Smooth muscle cell (in vitro differentiated cells): ENCODE data around the gene P2RY13. TPM values are rescaled to one million over a fixed set of nuclear protein-coding genes. Genes with fewer than 3 reads are reported as not detected.

Source experiments
- DNase-seq: peaks from one replicate; lab custom pipeline; 2025; ENCODE audit not compliant: unreplicated experiment; lab: John Stamatoyannopoulos, UW
- H2AFZ ChIP-seq: fragments of 200-600 bp; sonication (generic); 2 replicates; pipeline ENCODE4 v1.6.0; 2016; ENCODE audit warnings: antibody characterized with exemption, low read depth, mild to moderate bottlenecking
- H3F3A ChIP-seq: fragments of 200-600 bp; sonication (generic); 2 replicates; pipeline ENCODE4 v1.6.0; 2017; ENCODE audit warnings: antibody characterized with exemption, low read depth
- H3K27ac ChIP-seq: fragments of 200-600 bp; sonication (generic); 2 replicates; pipeline ENCODE4 v1.5.1; 2016; ENCODE audit warnings: low read depth, mild to moderate bottlenecking
- H3K27me3 ChIP-seq: fragments of 200-600 bp; sonication (generic); 2 replicates; pipeline ENCODE4 v1.6.1; 2016; ENCODE audit warnings: low read depth, mild to moderate bottlenecking
- H3K36me3 ChIP-seq: fragments of 200-600 bp; sonication (generic); 2 replicates; pipeline ENCODE4 v1.5.1; 2016; ENCODE audit warnings: low read depth
- H3K4me1 ChIP-seq: fragments of 200-600 bp; sonication (generic); 2 replicates; pipeline ENCODE4 v1.5.1; 2016; ENCODE audit warnings: low read depth
- H3K4me2 ChIP-seq: fragments of 200-600 bp; sonication (generic); 2 replicates; pipeline ENCODE4 v1.6.0; 2016; ENCODE audit warnings: mild to moderate bottlenecking
- H3K4me3 ChIP-seq: fragments of 200-600 bp; sonication (generic); 2 replicates; pipeline ENCODE4 v1.5.1; 2016; ENCODE audit warnings: mild to moderate bottlenecking
- H3K79me2 ChIP-seq: fragments of 200-600 bp; sonication (generic); 2 replicates; pipeline ENCODE4 v1.6.0; 2016; ENCODE audit warnings: low read depth, mild to moderate bottlenecking
- H3K9ac ChIP-seq: fragments of 200-600 bp; sonication (generic); 2 replicates; pipeline ENCODE4 v1.6.0; 2016; ENCODE audit warnings: low read depth
- H3K9me3 ChIP-seq: fragments of 200-600 bp; sonication (generic); replicated peaks from 2 replicates; pipeline ENCODE4 v1.5.1; 2016; ENCODE audit warnings: low read depth
- H4K20me1 ChIP-seq: fragments of 200-600 bp; sonication (generic); 2 replicates; pipeline ENCODE4 v1.6.0; 2016; ENCODE audit warnings: low read depth
- CTCF ChIP-seq: fragments of 200-600 bp; sonication (generic); IDR thresholded peaks from 2 replicates; pipeline ENCODE4 v1.5.1; 2017; ENCODE audit warnings: borderline replicate concordance, mild to moderate bottlenecking, antibody characterized with exemption; ENCODE audit not compliant: insufficient read depth, poor library complexity, severe bottlenecking
- WGBS: methylation state at CpG from one replicate; pipeline ENCODE4 v1.1.7; 2016; ENCODE audit warnings: low lambda C conversion rate; 5-methylcytosine and 5-hydroxymethylcytosine counted together
- polyA plus RNA-seq: library from polyadenylated mRNA; unstranded; fragments of >200 nt; fragmentation: Nextera tagmentation; extraction: Ambion mirVana; gene quantifications from 2 replicates; pipeline ENCODE4 v1.2.1, GENCODE V29; 2016
- total RNA-seq: library from RNA; depleted of rRNA; stranded (reverse); fragments of >200 nt; gene quantifications from 2 replicates; pipeline ENCODE4 v1.2.3, GENCODE V29; 2014

The P2RY13 gene
- total and polyA plus RNA-seq, 2 experiments from 2014 or later: not detected

GRCh38 chr3:151350656-151351055 lies 21.3 kb upstream of the P2RY13 start:
- Histone ChIP-seq H3K27me3 (no peaks in the 10 kb centered on the region), H3K4me3 (no peak overlapping the region), H3F3A (no peaks in the 10 kb centered on the region), H3K4me2 (no peak overlapping the region), H4K20me1 (no peaks in the 10 kb centered on the region), H3K79me2 (no peaks in the 10 kb centered on the region), H3K27ac (no peak overlapping the region), H2AFZ (no peak overlapping the region), H3K36me3 (no peaks in the 10 kb centered on the region), H3K9me3 (no peaks in the 10 kb centered on the region), H3K9ac (no peak overlapping the region), H3K4me1 (no peaks in the 10 kb centered on the region)
- no peak for DNase-seq
- 77% methylated on average over 1 of the region's 1 CpG for WGBS
- TF ChIP-seq CTCF: no peak

GRCh38 chr3:151347432-151347831 lies 18.1 kb upstream of the P2RY13 start:
- DNase-seq: no peak
- WGBS: 73% methylated on average over 6 of the region's 6 CpGs
- Histone ChIP-seq H3K4me1 (no peaks in the 10 kb centered on the region), H3K79me2 (no peaks in the 10 kb centered on the region), H3K4me2 (no peak overlapping the region), H3K27me3 (no peaks in the 10 kb centered on the region), H2AFZ (no peak overlapping the region), H3K36me3 (no peaks in the 10 kb centered on the region), H4K20me1 (no peaks in the 10 kb centered on the region), H3K27ac (no peak overlapping the region), H3K9ac (no peak overlapping the region), H3K9me3 (no peaks in the 10 kb centered on the region), H3K4me3 (no peak overlapping the region), H3F3A (no peaks in the 10 kb centered on the region)
- TF ChIP-seq CTCF: no peak

- no peak overlapping the region for H3K4me3 ChIP-seq
- H3K36me3 ChIP-seq: no peaks in the 10 kb centered on the region
- no peaks in the 10 kb centered on the region for H3K27me3 ChIP-seq
- H3K9ac ChIP-seq: no peak overlapping the region
- no peak for DNase-seq
- no peak overlapping the region for H2AFZ ChIP-seq
- no peaks in the 10 kb centered on the region for H3K9me3 ChIP-seq
- no peaks in the 10 kb centered on the region for H4K20me1 ChIP-seq
- no peaks in the 10 kb centered on the region for H3K79me2 ChIP-seq
- H3K27ac ChIP-seq: no peak overlapping the region
- WGBS: 98% methylated on average over 3 of the region's 3 CpGs
- no peak for TF ChIP-seq CTCF
- no peaks in the 10 kb centered on the region for H3F3A ChIP-seq
- no peak overlapping the region for H3K4me2 ChIP-seq
- no peaks in the 10 kb centered on the region for H3K4me1 ChIP-seq
These were observed 16.9 kb upstream of the P2RY13 start for GRCh38 chr3:151346292-151346691.

GRCh38 chr3:151345859-151346258 lies 16.5 kb upstream of the P2RY13 start:
- 88% methylated on average over 2 of the region's 2 CpGs for WGBS
- Histone ChIP-seq H3K4me3 (no peak overlapping the region), H3K4me2 (no peak overlapping the region)

More at GRCh38 chr3:151345859-151346258, 16.5 kb upstream of the P2RY13 start:
- no peaks in the 10 kb centered on the region for H3K9me3 ChIP-seq
- H3K27me3 ChIP-seq: no peaks in the 10 kb centered on the region
- DNase-seq: no peak
- TF ChIP-seq CTCF: no peak
- H3F3A ChIP-seq: no peaks in the 10 kb centered on the region
- H3K9ac ChIP-seq: no peak overlapping the region
- no peak overlapping the region for H2AFZ ChIP-seq
- H3K4me1 ChIP-seq: no peaks in the 10 kb centered on the region
- H3K79me2 ChIP-seq: no peaks in the 10 kb centered on the region
- no peaks in the 10 kb centered on the region for H4K20me1 ChIP-seq
- no peak overlapping the region for H3K27ac ChIP-seq
- no peaks in the 10 kb centered on the region for H3K36me3 ChIP-seq
